Activated CD4-positive, alpha-beta memory T cell treated with anti-CD3 and anti-CD28 coated beads for 36 hours (primary cell): ENCODE data around the gene SHISA6. TPM values are rescaled to one million over a fixed set of nuclear protein-coding genes. Genes with fewer than 3 reads are reported as not detected.
A peak's percentile ranks its signal among the peaks of the same experiment; 100 is the strongest.

Experiments
- CTCF ChIA-PET: fragments of 350-600 bp; sonication (Branson Sonifier 250); formaldehyde crosslinking; loops from one replicate; lab custom pipeline; 2021; ENCODE audit warnings: antibody characterized with exemption, inconsistent platforms; lab: Charles Lee
- POLR2A ChIA-PET: fragments of 350-600 bp; sonication (Branson Sonifier 250); formaldehyde crosslinking; loops from one replicate; lab custom pipeline; 2021; ENCODE audit warnings: antibody characterized with exemption; lab: Charles Lee
- DNase-seq: peaks from one replicate; pipeline ENCODE4 v3.0.0-alpha.2; 2020
- H3K27ac Mint-ChIP-seq: one replicate; pipeline ENCODE4 v1.8.0; 2021; ENCODE audit warnings: mixed read lengths
- H3K27me3 Mint-ChIP-seq: one replicate; pipeline ENCODE4 v1.8.0; 2021; ENCODE audit warnings: mixed read lengths
- H3K36me3 Mint-ChIP-seq: one replicate; pipeline ENCODE4 v1.8.0; 2021; ENCODE audit warnings: mixed read lengths
- H3K4me1 Mint-ChIP-seq: one replicate; pipeline ENCODE4 v1.8.0; 2021; ENCODE audit warnings: low read depth, mixed read lengths
- H3K4me3 Mint-ChIP-seq: one replicate; pipeline ENCODE4 v1.8.0; 2021; ENCODE audit warnings: mild to moderate bottlenecking, mixed read lengths
- H3K9me3 Mint-ChIP-seq: one replicate; pipeline ENCODE4 v1.8.0; 2021; ENCODE audit warnings: mixed read lengths
- intact Hi-C: fragments of 100-400 bp; cut with micrococcal nuclease; formaldehyde crosslinking; loops from one replicate; pipeline ENCODE4 v1.15.1; 2023
- total RNA-seq, 2 experiments: library from RNA; stranded (reverse); gene quantifications; one replicate each; pipeline ENCODE4 v1.2.3, GENCODE V29; 2021

SHISA6 gene
- total RNA-seq, 2 experiments from 2014 or later, result not detected

GRCh38 chr17:11490171-11490755 is 249.2 kb downstream of the SHISA6 start:
- Mint-ChIP-seq H3K27ac (no peak overlapping the region), H3K27me3 (no peaks in the 10 kb centered on the region), H3K4me1 (no peaks in the 10 kb centered on the region), H3K4me3 (no peak overlapping the region), H3K9me3 (no peaks in the 10 kb centered on the region), H3K36me3 (no peaks in the 10 kb centered on the region)
- ChIA-PET POLR2A (no interaction called here), CTCF (no interaction called here)
- no peak for DNase-seq
- intact Hi-C loops, result no loop called here

- POLR2A ChIA-PET, result no interaction called here
- Mint-ChIP-seq H3K4me3 (no peak overlapping the region), H3K4me1 (no peaks in the 10 kb centered on the region), H3K27me3 (no peaks in the 10 kb centered on the region), H3K27ac (no peak overlapping the region), H3K9me3 (peaks cover 5% of the 10 kb centered on the region), H3K36me3 (no peaks in the 10 kb centered on the region)
- DNase-seq, result no peak
- intact Hi-C loops, result no loop called here
- CTCF ChIA-PET, result no interaction called here
Measured at GRCh38 chr17:11492511-11492910, 251.5 kb downstream of the SHISA6 start.

- no peak for DNase-seq
- H3K4me3 Mint-ChIP-seq, result no peak overlapping the region
- H3K27me3 Mint-ChIP-seq, result no peaks in the 10 kb centered on the region
- no peaks in the 10 kb centered on the region for H3K36me3 Mint-ChIP-seq
- ChIA-PET CTCF (no interaction called here), POLR2A (no interaction called here)
- H3K4me1 Mint-ChIP-seq, result no peaks in the 10 kb centered on the region
- intact Hi-C loops, result no loop called here
- H3K27ac Mint-ChIP-seq, result no peak overlapping the region
- peaks cover 5% of the 10 kb centered on the region for H3K9me3 Mint-ChIP-seq
Measured at GRCh38 chr17:11493936-11494335, 252.9 kb downstream of the SHISA6 start.

- H3K4me1 Mint-ChIP-seq, result no peaks in the 10 kb centered on the region
- H3K27me3 Mint-ChIP-seq, result no peaks in the 10 kb centered on the region
- intact Hi-C loops, result no loop called here
- no peak overlapping the region for H3K4me3 Mint-ChIP-seq
- H3K9me3 Mint-ChIP-seq, result peaks cover 5% of the 10 kb centered on the region
- no peaks in the 10 kb centered on the region for H3K36me3 Mint-ChIP-seq
- CTCF ChIA-PET, result no interaction called here
- POLR2A ChIA-PET, result no interaction called here
- no peak overlapping the region for H3K27ac Mint-ChIP-seq
- DNase-seq, result no peak
Measured at GRCh38 chr17:11495613-11496012, 254.6 kb downstream of the SHISA6 start.

- intact Hi-C loops, result no loop called here
- Mint-ChIP-seq H3K27me3 (no peaks in the 10 kb centered on the region), H3K36me3 (no peaks in the 10 kb centered on the region)
Measured at GRCh38 chr17:11499881-11500280, 258.9 kb downstream of the SHISA6 start.

GRCh38 chr17:11503308-11504035 is 262.5 kb downstream of the SHISA6 start:
- Mint-ChIP-seq H3K27me3 (no peaks in the 10 kb centered on the region), H3K9me3 (no peaks in the 10 kb centered on the region), H3K27ac (no peak overlapping the region), H3K4me1 (no peaks in the 10 kb centered on the region), H3K36me3 (no peaks in the 10 kb centered on the region), H3K4me3 (no peak overlapping the region)
- POLR2A ChIA-PET, result no interaction called here
- CTCF ChIA-PET, result no interaction called here
- no peak for DNase-seq
- intact Hi-C loops, result no loop called here

More at GRCh38 chr17:11499881-11500280, 258.9 kb downstream of the SHISA6 start:
- no peak overlapping the region for H3K27ac Mint-ChIP-seq
- peaks cover 5% of the 10 kb centered on the region for H3K9me3 Mint-ChIP-seq
- H3K4me3 Mint-ChIP-seq, result no peak overlapping the region
- ChIA-PET POLR2A (no interaction called here), CTCF (no interaction called here)
- H3K4me1 Mint-ChIP-seq, result no peaks in the 10 kb centered on the region
- DNase-seq, result no peak

GRCh38 chr17:11506635-11507034 is 265.6 kb downstream of the SHISA6 start:
- intact Hi-C loops, result no loop called here
- H3K27me3 Mint-ChIP-seq, result no peaks in the 10 kb centered on the region
- H3K4me3 Mint-ChIP-seq, result no peak overlapping the region
- no peaks in the 10 kb centered on the region for H3K4me1 Mint-ChIP-seq
- DNase-seq, result peak; percentile 9
- H3K27ac Mint-ChIP-seq, result no peak overlapping the region
- H3K9me3 Mint-ChIP-seq, result no peaks in the 10 kb centered on the region
- H3K36me3 Mint-ChIP-seq, result no peaks in the 10 kb centered on the region
- ChIA-PET POLR2A (no interaction called here), CTCF (no interaction called here)

- Mint-ChIP-seq H3K27ac (no peak overlapping the region), H3K36me3 (no peaks in the 10 kb centered on the region), H3K4me1 (no peaks in the 10 kb centered on the region), H3K27me3 (no peaks in the 10 kb centered on the region), H3K9me3 (no peaks in the 10 kb centered on the region), H3K4me3 (no peak overlapping the region)
- no peak for DNase-seq
- POLR2A ChIA-PET, result no interaction called here
- intact Hi-C loops, result no loop called here
- CTCF ChIA-PET, result no interaction called here
Measured at GRCh38 chr17:11511696-11512095, 270.7 kb downstream of the SHISA6 start.

GRCh38 chr17:11514565-11514964 is 273.6 kb downstream of the SHISA6 start:
- ChIA-PET CTCF (no interaction called here), POLR2A (no interaction called here)
- no peaks in the 10 kb centered on the region for H3K9me3 Mint-ChIP-seq
- H3K4me1 Mint-ChIP-seq, result no peaks in the 10 kb centered on the region
- intact Hi-C loops, result no loop called here
- no peak overlapping the region for H3K27ac Mint-ChIP-seq
- DNase-seq, result no peak
- no peak overlapping the region for H3K4me3 Mint-ChIP-seq
- no peaks in the 10 kb centered on the region for H3K36me3 Mint-ChIP-seq
- no peaks in the 10 kb centered on the region for H3K27me3 Mint-ChIP-seq

- ChIA-PET CTCF (no interaction called here), POLR2A (no interaction called here)
- H3K36me3 Mint-ChIP-seq, result no peaks in the 10 kb centered on the region
- H3K27me3 Mint-ChIP-seq, result no peaks in the 10 kb centered on the region
- intact Hi-C loops, result no loop called here
- no peak overlapping the region for H3K27ac Mint-ChIP-seq
- no peaks in the 10 kb centered on the region for H3K4me1 Mint-ChIP-seq
- H3K4me3 Mint-ChIP-seq, result no peak overlapping the region
- H3K9me3 Mint-ChIP-seq, result no peaks in the 10 kb centered on the region
- DNase-seq, result no peak
Measured at GRCh38 chr17:11514981-11515680, 274.1 kb downstream of the SHISA6 start.

GRCh38 chr17:11515901-11516300 is 274.9 kb downstream of the SHISA6 start:
- no peak overlapping the region for H3K4me3 Mint-ChIP-seq
- H3K9me3 Mint-ChIP-seq, result no peaks in the 10 kb centered on the region
- ChIA-PET POLR2A (no interaction called here), CTCF (no interaction called here)
- H3K27ac Mint-ChIP-seq, result no peak overlapping the region
- intact Hi-C loops, result no loop called here
- DNase-seq, result no peak
- H3K4me1 Mint-ChIP-seq, result no peaks in the 10 kb centered on the region
- H3K36me3 Mint-ChIP-seq, result no peaks in the 10 kb centered on the region
- H3K27me3 Mint-ChIP-seq, result no peaks in the 10 kb centered on the region

GRCh38 chr17:11535231-11535630 is 294.2 kb downstream of the SHISA6 start:
- no peaks in the 10 kb centered on the region for H3K36me3 Mint-ChIP-seq
- H3K9me3 Mint-ChIP-seq, result peaks cover 14% of the 10 kb centered on the region
- POLR2A ChIA-PET, result no interaction called here
- H3K4me1 Mint-ChIP-seq, result no peaks in the 10 kb centered on the region
- intact Hi-C loops, result no loop called here
- no peak overlapping the region for H3K27ac Mint-ChIP-seq
- no peaks in the 10 kb centered on the region for H3K27me3 Mint-ChIP-seq
- CTCF ChIA-PET, result no interaction called here
- DNase-seq, result no peak
- no peak overlapping the region for H3K4me3 Mint-ChIP-seq
